CD4-positive, alpha-beta T cell (primary cell): ENCODE results near the gene LONP1. TPM values are rescaled to one million over a fixed set of nuclear protein-coding genes. Genes with fewer than 3 reads are reported as not detected.

ENCODE experiments used
- ATAC-seq: fragments of 200-7000 bp; cut with Tn5 transposase; one replicate; pipeline ENCODE4 v1.10.0; 2022; ENCODE audit warnings: mild to moderate bottlenecking; ENCODE audit not compliant: poor library complexity
- CTCF ChIA-PET: fragments of 350-600 bp; sonication (Branson Sonifier 250); formaldehyde crosslinking; loops from one replicate; lab custom pipeline; 2021; ENCODE audit warnings: antibody characterized with exemption, inconsistent platforms; lab: Charles Lee
- POLR2A ChIA-PET: fragments of 350-600 bp; sonication (Branson Sonifier 250); formaldehyde crosslinking; loops from one replicate; lab custom pipeline; 2021; ENCODE audit warnings: antibody characterized with exemption, inconsistent platforms; lab: Charles Lee
- DNase-seq, 14 experiments: peaks; one replicate each; pipeline ENCODE4 v3.0.0-alpha.2; 2013 to 2020; ENCODE audit warnings: mixed read lengths in 2 of 14
- H3K27ac ChIP-seq, 2 donors: one replicate each; pipeline versions ENCODE4 v1.5.1 to v1.7.0; 2013; ENCODE audit warnings: low read length in 2 of 2, low read depth in 1 of 2, mild to moderate bottlenecking in 1 of 2
- H3K27me3 ChIP-seq, 2 experiments: 1 replicate in 1 of 2; 2 replicates in 1 of 2; pipeline versions ENCODE4 v1.6.1 to v1.7.0; 2013; ENCODE audit warnings: low read length in 2 of 2, control low read depth in 1 of 2, mild to moderate bottlenecking in 1 of 2, moderate library complexity in 1 of 2; ENCODE audit not compliant: insufficient read depth in 2 of 2, control insufficient read depth in 1 of 2
- H3K36me3 ChIP-seq: one replicate; pipeline ENCODE4 v1.6.1; 2013; ENCODE audit warnings: low read length, control low read depth; ENCODE audit not compliant: insufficient read depth
- H3K4me1 ChIP-seq: one replicate; pipeline ENCODE4 v1.6.1; 2013; ENCODE audit warnings: low read length, control low read depth; ENCODE audit not compliant: insufficient read depth
- H3K4me3 ChIP-seq: one replicate; pipeline ENCODE4 v1.5.1; 2013; ENCODE audit warnings: mild to moderate bottlenecking, low read length, moderate library complexity
- H3K9me3 ChIP-seq, 2 experiments: 1 replicate in 1 of 2; 2 replicates in 1 of 2; pipeline versions ENCODE4 v1.6.1 to v1.7.0; 2013; ENCODE audit warnings: low read length in 2 of 2, mild to moderate bottlenecking in 2 of 2, control low read depth in 1 of 2, moderate library complexity in 1 of 2; ENCODE audit not compliant: control insufficient read depth in 1 of 2, insufficient read depth in 1 of 2
- H3K27ac Mint-ChIP-seq: one replicate; pipeline ENCODE4 v1.8.0; 2020; ENCODE audit warnings: mixed read lengths
- H3K27me3 Mint-ChIP-seq: one replicate; pipeline ENCODE4 v1.8.0; 2021; ENCODE audit warnings: mixed read lengths
- H3K36me3 Mint-ChIP-seq: one replicate; pipeline ENCODE4 v1.8.0; 2021; ENCODE audit warnings: low read depth, mixed read lengths
- H3K4me1 Mint-ChIP-seq: one replicate; pipeline ENCODE4 v1.8.0; 2021; ENCODE audit warnings: low read depth, mixed read lengths
- H3K4me3 Mint-ChIP-seq: one replicate; pipeline ENCODE4 v1.8.0; 2020; ENCODE audit warnings: mild to moderate bottlenecking, mixed read lengths
- H3K9me3 Mint-ChIP-seq: one replicate; pipeline ENCODE4 v1.8.0; 2020; ENCODE audit warnings: mixed read lengths
- CTCF ChIP-seq: fragments of 200-600 bp; IDR thresholded peaks from one replicate; pipeline ENCODE4 v1.8.0; 2022; ENCODE audit warnings: antibody characterized with exemption, mild to moderate bottlenecking
- intact Hi-C, 2 experiments: fragments of 100-400 bp; cut with DNase I in 1 of 2; cut with micrococcal nuclease in 1 of 2; formaldehyde crosslinking; loops; one replicate each; pipeline versions ENCODE4 v1.15.1 to v1.9.0; 2023 to 2025; cut with DNase I, micrococcal nuclease
- total RNA-seq, 174 experiments: library from RNA in 2 of 174; stranded (reverse) in 2 of 174; gene quantifications; one replicate each; pipeline ENCODE4 v1.2.3 and lab custom pipeline; 2021 to 2026

LONP1 gene
- total RNA-seq, 2 experiments from 2014 or later, result 88.7 to 91.0 TPM

GRCh38 chr19:5686647-5687359, 33.1 kb downstream of the LONP1 start:
- ChIA-PET POLR2A (interaction anchor here (0.8 to 2.9 kb wide), 7 partner anchors 8 to 718 kb away, joined by 3 to 29 read pairs (median 6); partner anchors contain the start of genes CATSPERD, KDM4B, LONP1 and NDUFA11), CTCF (interaction anchor here (0.7 to 1.9 kb wide), 8 partner anchors 11 to 281 kb away, joined by 3 to 13 read pairs (median 3); partner anchors contain the start of genes CATSPERD, LONP1, SAFB and SAFB2)
- peaks cover 0 to 6% of the 10 kb centered on the region in 2 experiments for H3K9me3 ChIP-seq
- peaks cover 40% of the 10 kb centered on the region for H3K4me1 Mint-ChIP-seq
- intact Hi-C loops, result loop anchor here in 1 of 2 experiments (2.0 to 10.0 kb wide), 4 partner anchors 218 to 892 kb away; partner anchors contain the start of genes CLPP, FEM1A, RANBP3 and VMAC
- peaks cover 14% of the 10 kb centered on the region for H3K36me3 Mint-ChIP-seq
- peak; percentile 55 for ATAC-seq
- H3K4me3 ChIP-seq, result peak overlapping the region; percentile 59
- peak overlapping the region; percentile 92 for H3K4me3 Mint-ChIP-seq
- H3K27ac Mint-ChIP-seq, result peak overlapping the region; percentile 85
- peaks cover 43% of the 10 kb centered on the region for H3K4me1 ChIP-seq
- H3K27me3 ChIP-seq, result no peaks in the 10 kb centered on the region
- H3K36me3 ChIP-seq, result peaks cover 5% of the 10 kb centered on the region
- TF ChIP-seq CTCF, result peak; percentile 82
- DNase-seq, result peak; percentile 86 to 99 (median 92)
- no peaks in the 10 kb centered on the region for H3K9me3 Mint-ChIP-seq
- H3K27me3 Mint-ChIP-seq, result no peaks in the 10 kb centered on the region
- peak overlapping the region; percentile 61 to 66 for H3K27ac ChIP-seq

- Histone ChIP-seq H3K9me3 (peaks cover 0 to 6% of the 10 kb centered on the region in 2 experiments), H3K27me3 (no peaks in the 10 kb centered on the region), H3K4me3 (peak overlapping the region; percentile 59), H3K27ac (peak overlapping the region; percentile 61 to 66), H3K4me1 (peaks cover 42% of the 10 kb centered on the region), H3K36me3 (no peaks in the 10 kb centered on the region)
- intact Hi-C loops, result loop anchor here in 1 of 2 experiments (2.0 to 10.0 kb wide), 4 partner anchors 219 to 891 kb away; partner anchors contain the start of genes CLPP, FEM1A, RANBP3 and VMAC
- Mint-ChIP-seq H3K4me3 (peak overlapping the region; percentile 92), H3K36me3 (peaks cover 14% of the 10 kb centered on the region), H3K27ac (peak overlapping the region; percentile 85), H3K9me3 (no peaks in the 10 kb centered on the region), H3K4me1 (peaks cover 40% of the 10 kb centered on the region), H3K27me3 (no peaks in the 10 kb centered on the region)
- ChIA-PET POLR2A (interaction anchor here (0.8 to 2.9 kb wide), 6 partner anchors 9 to 718 kb away, joined by 3 to 29 read pairs (median 9); partner anchors contain the start of genes CATSPERD, KDM4B, LONP1 and NDUFA11), CTCF (interaction anchor here (0.8 to 1.9 kb wide), 5 partner anchors 10 to 64 kb away, joined by 3 to 13 read pairs (median 3); partner anchors contain the start of genes CATSPERD, LONP1, SAFB and SAFB2)
- no peak for TF ChIP-seq CTCF
- DNase-seq (no peak), ATAC-seq (no peak)
Observed at GRCh38 chr19:5686326-5686646, 33.7 kb downstream of the LONP1 start.

GRCh38 chr19:5684694-5685430, 35.1 kb downstream of the LONP1 start:
- ATAC-seq, result no peak
- no peaks in the 10 kb centered on the region for H3K36me3 ChIP-seq
- H3K9me3 Mint-ChIP-seq, result no peaks in the 10 kb centered on the region
- peaks cover 0 to 6% of the 10 kb centered on the region in 2 experiments for H3K9me3 ChIP-seq
- peaks cover 9% of the 10 kb centered on the region for H3K36me3 Mint-ChIP-seq
- peak in 1 of 14 experiments; percentile 42 for DNase-seq
- no peak overlapping the region for H3K27ac Mint-ChIP-seq
- no peaks in the 10 kb centered on the region for H3K27me3 Mint-ChIP-seq
- intact Hi-C loops, result loop anchor here in 1 of 2 experiments (10.0 kb wide), 3 partner anchors 290 to 890 kb away; partner anchors contain the start of genes CLPP, FEM1A and RANBP3
- H3K27ac ChIP-seq, result no peak overlapping the region
- peaks cover 36% of the 10 kb centered on the region for H3K4me1 Mint-ChIP-seq
- ChIA-PET CTCF (no interaction called here), POLR2A (no interaction called here)
- peaks cover 40% of the 10 kb centered on the region for H3K4me1 ChIP-seq
- H3K4me3 Mint-ChIP-seq, result peak overlapping the region; percentile 40
- H3K4me3 ChIP-seq, result no peak overlapping the region
- no peak for TF ChIP-seq CTCF
- H3K27me3 ChIP-seq, result no peaks in the 10 kb centered on the region
